ENCODE measurements around the gene GLTP. TPM values are rescaled to one million over a fixed set of nuclear protein-coding genes. Genes with fewer than 3 reads are reported as not detected.
"Not testable (repeated sequence)": the region's sequence is repeated elsewhere in the genome, so short reads cannot be mapped to it uniquely, and the experiment has no call there.

The GLTP gene
- total RNA-seq, 3 donors from 2014 or later = 38.8 to 44.7 (median 40.0) TPM

- Mint-ChIP-seq H3K4me1 (ENCODE audit: low read depth) (peaks cover 31% of the 10 kb centered on the region), H3K9me3 (no peaks in the 10 kb centered on the region), H3K27me3 (ENCODE audit: low read depth) (no peaks in the 10 kb centered on the region), H3K4me3 (no peak overlapping the region), H3K36me3 (ENCODE audit: insufficient read depth) (no peaks in the 10 kb centered on the region)
- DNase-seq (no peak), ATAC-seq (no peak)
Measured at GRCh38 chr12:109893261-109893995, 13.1 kb upstream of the GLTP start.

- H3K4me1 Mint-ChIP-seq (ENCODE audit: low read depth) = peaks cover 38% of the 10 kb centered on the region
- DNase-seq = no peak
- ATAC-seq = no peak
- H3K4me3 Mint-ChIP-seq = no peak overlapping the region
- no peaks in the 10 kb centered on the region for H3K27me3 Mint-ChIP-seq (ENCODE audit: low read depth)
- H3K9me3 Mint-ChIP-seq = no peaks in the 10 kb centered on the region
- no peaks in the 10 kb centered on the region for H3K36me3 Mint-ChIP-seq (ENCODE audit: insufficient read depth)
Measured at GRCh38 chr12:109892748-109893147, 12.4 kb upstream of the GLTP start.

- H3K36me3 Mint-ChIP-seq (ENCODE audit: insufficient read depth) = no peaks in the 10 kb centered on the region
- ATAC-seq (no peak), DNase-seq (no peak)
- no peak overlapping the region for H3K4me3 Mint-ChIP-seq
- H3K4me1 Mint-ChIP-seq (ENCODE audit: low read depth) = peaks cover 43% of the 10 kb centered on the region
- no peaks in the 10 kb centered on the region for H3K9me3 Mint-ChIP-seq
- no peaks in the 10 kb centered on the region for H3K27me3 Mint-ChIP-seq (ENCODE audit: low read depth)
Measured at GRCh38 chr12:109892165-109892715, 11.9 kb upstream of the GLTP start.

DNA sequence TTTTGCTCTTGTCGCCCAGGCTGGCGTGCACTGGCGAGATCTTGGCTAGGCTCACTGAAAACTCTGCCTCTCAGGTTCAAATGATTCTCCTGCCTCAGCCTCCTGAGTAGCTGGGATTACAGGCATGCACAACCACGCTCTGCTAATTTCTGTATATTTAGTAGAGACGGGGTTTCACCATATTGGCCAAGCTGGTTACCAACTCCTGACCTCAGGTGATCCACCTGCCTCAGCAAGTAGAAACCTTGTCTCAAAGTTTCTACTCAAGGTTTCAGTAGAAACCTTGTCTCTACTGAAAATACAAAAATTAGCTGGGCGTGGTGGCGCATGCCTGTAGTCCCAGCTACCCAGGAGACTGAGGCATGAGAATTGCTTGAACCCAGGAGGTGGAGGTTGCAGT, 11.4 kb upstream of the GLTP start:
- ATAC-seq; H3K27me3 Mint-ChIP-seq (ENCODE audit: low read depth); H3K4me3 Mint-ChIP-seq; H3K9me3 Mint-ChIP-seq; H3K36me3 Mint-ChIP-seq (ENCODE audit: insufficient read depth); DNase-seq: not testable (repeated sequence)
- peaks cover 43% of the 10 kb centered on the region for H3K4me1 Mint-ChIP-seq (ENCODE audit: low read depth)

- H3K9me3 Mint-ChIP-seq = no peaks in the 10 kb centered on the region
- no peaks in the 10 kb centered on the region for H3K27me3 Mint-ChIP-seq (ENCODE audit: low read depth)
Measured at GRCh38 chr12:109890620-109891170, 10.4 kb upstream of the GLTP start.

GRCh38 chr12:109888179-109889020, 8.1 kb upstream of the GLTP start:
- DNase-seq (no peak), ATAC-seq (peak; percentile 85)
- H3K36me3 Mint-ChIP-seq (ENCODE audit: insufficient read depth) = no peaks in the 10 kb centered on the region
- H3K4me1 Mint-ChIP-seq (ENCODE audit: low read depth) = peaks cover 40% of the 10 kb centered on the region
- H3K27me3 Mint-ChIP-seq (ENCODE audit: low read depth) = no peaks in the 10 kb centered on the region
- peak overlapping the region; percentile 64 for H3K4me3 Mint-ChIP-seq
- H3K9me3 Mint-ChIP-seq = no peaks in the 10 kb centered on the region

More at GRCh38 chr12:109890620-109891170, 10.4 kb upstream of the GLTP start:
- Mint-ChIP-seq H3K36me3 (ENCODE audit: insufficient read depth) (no peaks in the 10 kb centered on the region), H3K4me1 (ENCODE audit: low read depth) (peaks cover 43% of the 10 kb centered on the region), H3K4me3 (no peak overlapping the region)
- no peak for DNase-seq
- no peak for ATAC-seq

GRCh38 chr12:109885616-109886015, 5.3 kb upstream of the GLTP start:
- ATAC-seq (no peak), DNase-seq (no peak)
- H3K4me3 Mint-ChIP-seq = no peak overlapping the region
- no peaks in the 10 kb centered on the region for H3K9me3 Mint-ChIP-seq
- no peaks in the 10 kb centered on the region for H3K36me3 Mint-ChIP-seq (ENCODE audit: insufficient read depth)
- H3K27me3 Mint-ChIP-seq (ENCODE audit: low read depth) = no peaks in the 10 kb centered on the region
- peaks cover 36% of the 10 kb centered on the region for H3K4me1 Mint-ChIP-seq (ENCODE audit: low read depth)

GRCh38 chr12:109883461-109883860, 3.1 kb upstream of the GLTP start:
- Mint-ChIP-seq H3K36me3 (ENCODE audit: insufficient read depth) (no peaks in the 10 kb centered on the region), H3K27me3 (ENCODE audit: low read depth) (no peaks in the 10 kb centered on the region), H3K4me3 (no peak overlapping the region), H3K4me1 (ENCODE audit: low read depth) (peaks cover 37% of the 10 kb centered on the region), H3K9me3 (no peaks in the 10 kb centered on the region)
- DNase-seq = no peak
- no peak for ATAC-seq

- no peak for ATAC-seq
- H3K4me3 Mint-ChIP-seq = peak overlapping the region; percentile 84
- no peaks in the 10 kb centered on the region for H3K27me3 Mint-ChIP-seq (ENCODE audit: low read depth)
Measured at GRCh38 chr12:109881752-109882151, 1.4 kb upstream of the GLTP start.

DNA sequence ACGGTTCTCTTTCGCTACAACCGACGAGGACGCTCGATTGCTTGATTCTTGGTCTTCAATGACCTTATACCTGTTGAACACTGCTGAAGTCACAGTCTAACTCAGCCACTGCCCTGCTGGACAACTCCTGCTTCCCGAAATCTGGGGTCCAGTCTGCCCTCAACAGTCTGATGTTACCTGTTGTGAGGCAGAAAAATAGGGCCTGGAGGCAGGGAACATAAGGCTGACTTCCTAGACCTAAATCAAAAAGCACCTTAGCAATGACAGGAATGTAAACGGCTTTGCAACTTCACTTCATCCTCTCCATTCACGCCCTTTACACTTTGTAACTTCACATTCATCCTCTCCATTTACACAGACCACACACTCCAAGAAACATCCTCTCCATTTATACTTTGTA, 597 bp upstream of the GLTP start:
- ATAC-seq = no peak
- Mint-ChIP-seq H3K4me1 (ENCODE audit: low read depth) (peaks cover 46% of the 10 kb centered on the region), H3K27me3 (ENCODE audit: low read depth) (no peaks in the 10 kb centered on the region), H3K36me3 (ENCODE audit: insufficient read depth) (no peaks in the 10 kb centered on the region), H3K4me3 (peak overlapping the region; percentile 84), H3K9me3 (no peaks in the 10 kb centered on the region)
- no peak for DNase-seq

More at GRCh38 chr12:109881752-109882151, 1.4 kb upstream of the GLTP start:
- no peak for DNase-seq
- Mint-ChIP-seq H3K4me1 (ENCODE audit: low read depth) (peaks cover 41% of the 10 kb centered on the region), H3K36me3 (ENCODE audit: insufficient read depth) (no peaks in the 10 kb centered on the region), H3K9me3 (no peaks in the 10 kb centered on the region)

DNA sequence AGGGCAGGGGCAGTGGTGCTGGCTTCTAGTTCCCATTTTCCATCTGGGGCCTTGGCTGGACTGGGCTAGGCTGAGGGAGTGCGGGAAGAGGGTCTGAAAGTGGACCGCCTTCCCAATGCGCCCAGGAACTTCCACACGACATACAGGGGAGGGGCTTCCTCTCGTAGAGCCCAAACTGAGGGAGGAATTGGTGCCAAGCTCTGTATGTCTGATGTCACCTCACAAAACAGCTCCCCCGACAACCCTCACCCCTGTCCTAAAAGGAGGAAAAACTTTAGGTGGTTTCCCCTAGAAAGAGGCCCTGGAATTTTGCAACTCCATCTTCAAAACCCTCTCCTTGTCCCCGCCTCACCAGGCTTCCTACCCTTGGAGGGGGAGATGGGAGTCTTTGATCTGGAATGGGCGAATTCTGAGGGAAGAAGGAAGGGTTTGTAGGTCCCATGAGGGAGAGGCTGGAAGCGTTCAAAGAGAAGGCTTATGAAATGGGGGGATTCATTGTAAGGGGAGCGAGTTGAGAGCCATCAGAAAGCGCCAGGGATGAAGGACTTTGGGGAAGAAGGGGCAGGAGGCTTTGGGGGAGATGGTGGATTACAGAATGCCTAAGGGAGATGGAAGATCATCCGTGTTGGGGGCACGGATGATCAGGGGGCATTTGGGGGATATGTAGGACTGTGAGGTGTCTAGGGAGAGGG, 844 bp downstream of the GLTP start:
- no peaks in the 10 kb centered on the region for H3K27me3 Mint-ChIP-seq (ENCODE audit: low read depth)
- H3K9me3 Mint-ChIP-seq = no peaks in the 10 kb centered on the region
- H3K36me3 Mint-ChIP-seq (ENCODE audit: insufficient read depth) = peaks cover 2% of the 10 kb centered on the region
- H3K4me3 Mint-ChIP-seq = peak overlapping the region; percentile 96
- DNase-seq (no peak), ATAC-seq (no peak)
- H3K4me1 Mint-ChIP-seq (ENCODE audit: low read depth) = peaks cover 58% of the 10 kb centered on the region

DNA sequence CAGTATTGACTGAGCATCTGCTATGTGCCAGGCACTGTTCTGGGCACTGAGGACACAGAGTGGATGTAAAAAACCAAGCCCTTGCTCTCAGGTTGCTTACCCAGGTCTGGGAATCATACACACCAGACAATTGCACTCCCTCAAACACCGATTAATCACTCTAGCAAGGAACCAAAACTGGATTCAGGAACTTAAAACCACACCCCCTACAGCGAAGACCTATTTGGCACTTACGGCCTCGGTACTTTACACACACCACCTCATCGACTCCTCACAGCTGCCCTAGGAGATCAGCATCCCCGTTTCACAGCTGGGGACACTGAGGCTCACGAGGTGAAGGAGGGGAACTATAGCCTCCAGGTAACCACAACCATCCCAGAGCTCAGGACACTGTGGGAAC, 1.6 kb downstream of the GLTP start:
- no peaks in the 10 kb centered on the region for H3K27me3 Mint-ChIP-seq (ENCODE audit: low read depth)
- H3K9me3 Mint-ChIP-seq = no peaks in the 10 kb centered on the region
- H3K4me1 Mint-ChIP-seq (ENCODE audit: low read depth) = peaks cover 58% of the 10 kb centered on the region
- no peak for DNase-seq
- no peak for ATAC-seq
- peak overlapping the region; percentile 96 for H3K4me3 Mint-ChIP-seq
- H3K36me3 Mint-ChIP-seq (ENCODE audit: insufficient read depth) = peaks cover 2% of the 10 kb centered on the region

DNA sequence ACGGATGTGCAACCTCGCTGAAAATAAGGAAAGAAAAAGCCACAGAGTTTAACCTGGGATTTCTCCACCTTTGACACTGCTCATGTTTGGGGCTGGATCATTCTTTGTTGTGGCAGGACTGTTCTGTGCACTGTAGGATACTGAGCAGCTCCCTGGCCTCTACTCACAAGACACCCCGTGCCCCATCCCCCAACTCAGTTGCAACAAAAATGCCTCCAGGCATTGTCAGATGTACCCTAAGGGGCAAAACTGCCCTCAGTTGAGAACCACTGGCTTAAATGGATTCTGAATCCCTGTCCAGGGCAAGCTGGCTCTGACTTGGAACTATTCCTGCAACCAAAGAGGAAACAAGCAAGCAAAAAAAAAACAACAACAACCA, 2.1 kb downstream of the GLTP start:
- H3K4me3 Mint-ChIP-seq = peak overlapping the region; percentile 96
- peaks cover 58% of the 10 kb centered on the region for H3K4me1 Mint-ChIP-seq (ENCODE audit: low read depth)
- peaks cover 2% of the 10 kb centered on the region for H3K36me3 Mint-ChIP-seq (ENCODE audit: insufficient read depth)
- H3K9me3 Mint-ChIP-seq = no peaks in the 10 kb centered on the region
- DNase-seq (no peak), ATAC-seq (no peak)
- no peaks in the 10 kb centered on the region for H3K27me3 Mint-ChIP-seq (ENCODE audit: low read depth)
